ENCODE measurements around the gene PRKX. TPM values are rescaled to one million over a fixed set of nuclear protein-coding genes. Genes with fewer than 3 reads are reported as not detected.
"Not testable (repeated sequence)": the region's sequence is repeated elsewhere in the genome, so short reads cannot be mapped to it uniquely, and the experiment has no call there.

Gene PRKX
- total RNA-seq, 1 experiment from 2014 or later = 17.5 TPM

DNA sequence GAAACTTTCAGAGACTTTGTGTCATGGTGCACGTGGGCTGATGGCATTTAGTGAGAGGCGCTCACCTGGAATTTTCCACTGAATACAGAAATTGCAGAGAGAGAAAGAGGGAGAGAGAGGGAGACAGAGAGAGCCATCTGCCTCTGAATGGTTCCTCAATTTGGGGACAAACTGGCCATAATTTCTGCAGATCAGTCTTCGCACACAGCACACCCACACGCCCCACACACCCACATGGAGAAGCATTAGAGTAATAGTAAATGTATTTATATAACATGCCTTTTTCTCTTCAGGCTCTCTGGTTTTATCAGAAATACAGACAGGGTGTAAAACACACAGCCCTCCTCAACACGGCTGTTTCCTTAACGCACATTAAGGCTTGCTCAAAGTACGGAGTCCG, 38.6 kb downstream of the PRKX start:
- in situ Hi-C loops (cut with HindIII; ENCODE audit: low pct_unique_long_range_greater_than_20kb, low sequenced_read_pairs) = no loop called here
- no peak for DNase-seq (ENCODE audit: low read depth)

GRCh38 chrX:3669841-3670475, 43.5 kb downstream of the PRKX start:
- DNase-seq (ENCODE audit: low read depth) = no peak
- in situ Hi-C loops (cut with HindIII; ENCODE audit: low pct_unique_long_range_greater_than_20kb, low sequenced_read_pairs) = no loop called here

DNA sequence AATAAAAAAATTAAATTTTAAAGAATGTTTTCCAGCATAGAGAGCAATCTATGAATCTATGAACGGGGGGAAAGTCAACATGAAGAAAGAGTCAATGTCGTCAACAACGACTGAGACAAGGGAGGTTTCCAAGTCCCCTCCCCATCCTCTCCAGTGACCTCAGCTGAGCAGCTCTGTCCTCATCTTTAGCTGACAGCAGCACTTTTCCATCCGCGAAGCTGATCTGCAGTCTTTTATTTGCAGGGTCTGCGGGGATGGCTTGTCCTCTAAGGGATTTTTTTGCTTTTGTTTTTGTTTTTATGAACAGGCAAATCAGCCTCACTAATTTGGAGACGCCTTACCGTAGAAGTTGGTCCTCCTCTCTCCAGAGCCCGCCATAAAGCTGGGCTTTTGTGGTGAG, 46.5 kb downstream of the PRKX start:
- no peak for DNase-seq (ENCODE audit: low read depth)
- in situ Hi-C loops (cut with HindIII; ENCODE audit: low pct_unique_long_range_greater_than_20kb, low sequenced_read_pairs) = no loop called here

GRCh38 chrX:3664921-3665320, 48.5 kb downstream of the PRKX start:
- in situ Hi-C loops (cut with HindIII; ENCODE audit: low pct_unique_long_range_greater_than_20kb, low sequenced_read_pairs) = no loop called here
- no peak for DNase-seq (ENCODE audit: low read depth)

GRCh38 chrX:3663576-3664250, 49.7 kb downstream of the PRKX start:
- in situ Hi-C loops (cut with HindIII; ENCODE audit: low pct_unique_long_range_greater_than_20kb, low sequenced_read_pairs); DNase-seq (ENCODE audit: low read depth): not testable (repeated sequence)

GRCh38 chrX:3659761-3660160, 53.7 kb downstream of the PRKX start:
- DNase-seq (ENCODE audit: low read depth) = no peak
- in situ Hi-C loops (cut with HindIII; ENCODE audit: low pct_unique_long_range_greater_than_20kb, low sequenced_read_pairs) = no loop called here

GRCh38 chrX:3655181-3655580, 58.3 kb downstream of the PRKX start:
- in situ Hi-C loops (cut with HindIII; ENCODE audit: low pct_unique_long_range_greater_than_20kb, low sequenced_read_pairs) = no loop called here
- DNase-seq (ENCODE audit: low read depth) = no peak

GRCh38 chrX:3653111-3653510, 60.3 kb downstream of the PRKX start:
- DNase-seq (ENCODE audit: low read depth) = no peak
- in situ Hi-C loops (cut with HindIII; ENCODE audit: low pct_unique_long_range_greater_than_20kb, low sequenced_read_pairs) = no loop called here

GRCh38 chrX:3651277-3651676, 62.2 kb downstream of the PRKX start:
- in situ Hi-C loops (cut with HindIII; ENCODE audit: low pct_unique_long_range_greater_than_20kb, low sequenced_read_pairs) = no loop called here
- no peak for DNase-seq (ENCODE audit: low read depth)

DNA sequence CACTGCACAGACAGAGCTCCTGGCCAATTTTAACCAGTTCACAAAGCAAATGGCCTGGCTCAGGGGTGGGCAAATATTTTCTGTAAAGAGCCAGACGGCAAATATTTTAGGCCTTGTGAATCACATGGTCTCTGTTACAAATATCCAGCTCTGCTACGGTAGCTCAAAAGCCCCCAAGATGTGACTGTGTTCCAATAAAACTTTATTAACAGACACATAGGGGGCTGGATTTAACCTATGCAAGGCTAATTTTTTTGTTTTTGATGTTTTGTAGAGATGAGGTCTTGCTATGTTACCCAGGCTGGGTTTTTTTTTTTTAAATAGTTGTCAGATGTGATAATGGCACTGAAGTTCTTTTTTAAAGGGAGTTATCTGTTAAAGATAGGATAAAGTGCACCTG, 65.4 kb downstream of the PRKX start:
- DNase-seq (ENCODE audit: low read depth) = no peak
- in situ Hi-C loops (cut with HindIII; ENCODE audit: low pct_unique_long_range_greater_than_20kb, low sequenced_read_pairs) = no loop called here

- in situ Hi-C loops (cut with HindIII; ENCODE audit: low pct_unique_long_range_greater_than_20kb, low sequenced_read_pairs); DNase-seq (ENCODE audit: low read depth): not testable (repeated sequence)
Measured at GRCh38 chrX:3639858-3640631, 73.4 kb downstream of the PRKX start.

DNA sequence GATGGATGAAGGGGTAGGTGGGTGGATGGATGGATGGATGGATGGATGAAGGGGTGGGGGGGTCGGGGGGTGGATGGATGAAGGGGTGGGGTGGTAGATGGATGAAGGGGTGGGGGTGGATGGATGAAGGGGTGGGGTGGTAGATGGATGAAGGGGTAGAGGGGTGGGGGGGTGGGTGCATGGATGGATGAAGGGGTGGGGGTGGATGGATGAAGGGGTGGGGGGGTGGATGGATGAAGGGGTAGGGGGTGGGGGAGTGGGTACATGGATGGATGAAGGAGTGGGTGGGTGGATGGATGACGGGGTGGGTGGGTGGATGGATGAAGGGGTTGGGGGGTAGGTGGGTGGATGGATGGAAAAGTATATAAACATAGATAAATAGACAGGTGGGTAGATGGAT, 74.2 kb downstream of the PRKX start:
- in situ Hi-C loops (cut with HindIII; ENCODE audit: low pct_unique_long_range_greater_than_20kb, low sequenced_read_pairs) = no loop called here
- DNase-seq (ENCODE audit: low read depth) = no peak

- in situ Hi-C loops (cut with HindIII; ENCODE audit: low pct_unique_long_range_greater_than_20kb, low sequenced_read_pairs) = no loop called here
- DNase-seq (ENCODE audit: low read depth) = no peak
Measured at GRCh38 chrX:3638280-3638873, 75.1 kb downstream of the PRKX start.

- in situ Hi-C loops (cut with HindIII; ENCODE audit: low pct_unique_long_range_greater_than_20kb, low sequenced_read_pairs) = no loop called here
- no peak for DNase-seq (ENCODE audit: low read depth)
Measured at GRCh38 chrX:3636803-3637202, 76.6 kb downstream of the PRKX start.

DNA sequence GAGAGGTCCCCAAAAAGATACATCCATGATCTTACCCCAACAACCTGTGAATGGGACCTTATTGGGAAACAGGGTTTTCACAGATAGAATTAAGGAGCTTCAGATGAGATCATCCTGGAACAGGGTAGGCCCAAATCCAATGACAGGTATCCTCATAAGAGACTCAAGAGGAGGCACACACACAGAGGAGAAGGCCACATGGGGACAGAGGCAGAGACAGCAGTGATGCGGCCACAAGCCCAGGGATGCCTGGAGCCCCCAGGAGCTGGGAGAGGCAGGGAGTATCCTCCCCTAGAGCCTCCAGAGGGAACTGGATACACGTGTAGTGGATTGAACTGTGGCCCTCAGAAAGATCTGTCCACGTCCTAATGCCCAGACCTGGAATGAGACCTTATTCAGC, 82.3 kb downstream of the PRKX start:
- no peak for DNase-seq (ENCODE audit: low read depth)
- in situ Hi-C loops (cut with HindIII; ENCODE audit: low pct_unique_long_range_greater_than_20kb, low sequenced_read_pairs) = no loop called here

DNA sequence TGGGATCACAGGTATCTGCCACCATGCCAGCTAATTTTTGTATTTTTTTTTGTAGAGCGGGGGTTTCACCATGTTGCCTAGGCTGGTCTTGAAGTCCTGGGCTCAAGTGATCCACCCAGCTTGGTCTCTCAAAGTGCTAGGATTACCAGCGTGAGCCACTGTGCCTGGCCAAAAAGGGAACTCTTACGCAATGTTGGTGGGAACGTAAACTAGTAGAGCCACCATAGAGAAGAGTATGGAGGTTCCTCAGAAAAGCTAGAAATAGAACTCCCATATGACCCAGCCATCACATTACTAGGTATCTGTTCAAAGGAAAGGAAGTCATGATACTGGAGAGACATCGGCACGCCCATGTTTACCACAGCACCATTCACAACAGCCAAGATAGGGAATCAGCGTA, 85.9 kb downstream of the PRKX start:
- in situ Hi-C loops (cut with HindIII; ENCODE audit: low pct_unique_long_range_greater_than_20kb, low sequenced_read_pairs) = no loop called here
- no peak for DNase-seq (ENCODE audit: low read depth)

GRCh38 chrX:3621414-3621813, 92.0 kb downstream of the PRKX start:
- no peak for DNase-seq (ENCODE audit: low read depth)
- in situ Hi-C loops (cut with HindIII; ENCODE audit: low pct_unique_long_range_greater_than_20kb, low sequenced_read_pairs) = no loop called here

DNA sequence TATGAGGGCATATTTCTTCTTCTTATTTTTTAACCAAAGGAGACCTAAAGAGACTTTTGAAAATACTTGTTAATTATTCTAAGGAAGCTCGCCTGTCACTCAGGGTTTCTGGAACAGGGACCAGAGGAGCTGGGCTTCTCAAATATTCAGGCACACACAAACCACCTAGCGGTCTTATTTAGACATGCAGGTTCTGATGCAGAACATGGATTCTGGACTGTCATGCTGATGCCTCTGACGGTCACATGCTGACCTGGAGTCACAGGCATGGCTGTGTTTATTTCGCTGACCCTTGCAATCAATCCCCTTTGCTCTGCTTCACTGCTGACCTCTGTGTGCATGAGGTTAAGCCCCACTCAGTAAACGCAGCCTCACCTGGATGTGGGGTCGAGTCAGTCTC, 101.7 kb downstream of the PRKX start:
- in situ Hi-C loops (cut with HindIII; ENCODE audit: low pct_unique_long_range_greater_than_20kb, low sequenced_read_pairs) = not testable (repeated sequence)

DNA sequence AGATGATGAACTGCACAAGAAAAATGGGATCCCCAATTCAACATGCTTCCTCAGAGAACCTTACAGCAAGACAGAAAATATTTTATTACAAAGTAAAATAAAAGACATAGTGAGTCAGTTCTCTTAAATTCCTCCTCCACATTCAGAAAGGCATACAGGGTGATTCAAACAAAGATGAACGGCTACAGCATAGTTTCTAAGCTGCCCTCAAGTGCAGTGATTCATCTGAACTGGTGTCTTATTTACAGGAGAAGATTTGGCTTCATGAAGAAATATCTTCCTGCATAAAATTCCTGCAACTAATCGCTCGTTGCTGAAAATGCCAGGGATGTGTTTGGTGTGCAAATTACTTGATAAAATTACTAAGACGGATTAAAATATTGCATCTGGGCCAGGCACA, 103.6 kb downstream of the PRKX start:
- in situ Hi-C loops (cut with HindIII; ENCODE audit: low pct_unique_long_range_greater_than_20kb, low sequenced_read_pairs) = no loop called here
- DNase-seq (ENCODE audit: low read depth) = no peak

More for the DNA sequence above, 101.7 kb downstream of the PRKX start:
- DNase-seq (ENCODE audit: low read depth) = not testable (repeated sequence)

Data from Caki2 (cell line).